Vagina (tissue), 2 donors: ENCODE data around the gene CTPS2.

Experiments
- POLR2A ChIP-seq, 2 donors: fragments of 450-650 bp; IDR thresholded peaks; one replicate each; pipeline ENCODE4 v1.6.1; 2017; ENCODE audit warnings: antibody characterized with exemption in 2 of 2, mild to moderate bottlenecking in 2 of 2, moderate library complexity in 2 of 2
- POLR2AphosphoS5 ChIP-seq, 2 donors: sonication (generic); formaldehyde crosslinking; IDR thresholded peaks; one replicate each; pipeline ENCODE4 v1.9.0; 2017; ENCODE audit warnings: antibody characterized with exemption in 2 of 2, mild to moderate bottlenecking in 2 of 2, low read depth in 1 of 2; ENCODE audit not compliant: insufficient read depth in 1 of 2
- TF ChIP-seq, protein P1 (sequence below), 3 experiments: fragments of 450-650 bp in 2 of 3; fragments of 200-600 bp in 1 of 3; sonication (generic) in 1 of 3; IDR thresholded peaks; one replicate each; pipeline ENCODE4 v1.5.1; 2017 to 2019; ENCODE audit warnings: antibody characterized with exemption in 3 of 3, mild to moderate bottlenecking in 2 of 3, moderate library complexity in 2 of 3

DNA sequence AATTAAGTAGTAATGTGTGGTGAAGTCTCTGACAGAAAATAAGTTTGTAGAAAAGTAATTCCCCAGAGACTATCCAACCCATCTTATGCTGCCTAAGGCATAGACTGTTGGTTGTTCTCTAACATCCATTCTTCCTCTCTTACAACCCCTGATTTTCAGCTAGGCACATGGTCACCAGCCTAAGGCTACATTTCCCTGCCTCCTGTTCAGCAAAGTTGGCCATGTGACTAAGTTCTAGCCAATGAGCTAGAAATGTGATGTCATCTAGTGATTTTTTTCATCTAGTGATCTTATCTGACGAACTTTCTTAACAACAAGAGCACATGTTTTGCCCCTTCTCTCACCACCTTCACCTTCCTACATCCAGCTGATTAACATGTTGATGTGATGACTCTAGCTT, 164.8 kb downstream of the CTPS2 start:
- TF ChIP-seq, protein P1, sequence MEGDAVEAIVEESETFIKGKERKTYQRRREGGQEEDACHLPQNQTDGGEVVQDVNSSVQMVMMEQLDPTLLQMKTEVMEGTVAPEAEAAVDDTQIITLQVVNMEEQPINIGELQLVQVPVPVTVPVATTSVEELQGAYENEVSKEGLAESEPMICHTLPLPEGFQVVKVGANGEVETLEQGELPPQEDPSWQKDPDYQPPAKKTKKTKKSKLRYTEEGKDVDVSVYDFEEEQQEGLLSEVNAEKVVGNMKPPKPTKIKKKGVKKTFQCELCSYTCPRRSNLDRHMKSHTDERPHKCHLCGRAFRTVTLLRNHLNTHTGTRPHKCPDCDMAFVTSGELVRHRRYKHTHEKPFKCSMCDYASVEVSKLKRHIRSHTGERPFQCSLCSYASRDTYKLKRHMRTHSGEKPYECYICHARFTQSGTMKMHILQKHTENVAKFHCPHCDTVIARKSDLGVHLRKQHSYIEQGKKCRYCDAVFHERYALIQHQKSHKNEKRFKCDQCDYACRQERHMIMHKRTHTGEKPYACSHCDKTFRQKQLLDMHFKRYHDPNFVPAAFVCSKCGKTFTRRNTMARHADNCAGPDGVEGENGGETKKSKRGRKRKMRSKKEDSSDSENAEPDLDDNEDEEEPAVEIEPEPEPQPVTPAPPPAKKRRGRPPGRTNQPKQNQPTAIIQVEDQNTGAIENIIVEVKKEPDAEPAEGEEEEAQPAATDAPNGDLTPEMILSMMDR (IDR thresholded peaks at IDR 0.05), result no peak
- TF ChIP-seq POLR2A (IDR thresholded peaks at IDR 0.05), result no peak
- TF ChIP-seq POLR2AphosphoS5 (IDR thresholded peaks at IDR 0.05; ENCODE audit: insufficient read depth in 1 of 2, low read depth in 1 of 2), result no peak
